HEK293 (cell line): ENCODE measurements around the gene TMEM151B.

Experiments
- CTCF ChIA-PET: fragments of 350-600 bp; formaldehyde crosslinking; extraction: SDS; loops from one replicate; lab custom pipeline; 2021; ENCODE audit warnings: antibody characterized with exemption; lab: Yijun Ruan, JAX
- POLR2A ChIA-PET: fragments of 300-600 bp; formaldehyde crosslinking; extraction: SDS; loops from one replicate; lab custom pipeline; 2020; ENCODE audit warnings: antibody characterized with exemption, inconsistent platforms; lab: Yijun Ruan, JAX
- H3K27ac ChIP-seq: fragments of 200-500 bp; sonication (Bioruptor generic); 2 replicates; pipeline ENCODE4 v1.5.1; 2014; ENCODE audit warnings: low read depth, low read length, control low read depth, inconsistent platforms; ENCODE audit errors: extremely low read depth
- H3K36me3 ChIP-seq, 2 experiments: fragments of 200-500 bp in 1 of 2; sonication (Bioruptor generic) in 1 of 2; 1 replicate in 1 of 2; 2 replicates in 1 of 2; pipeline ENCODE4 v1.5.1; 2014 to 2017; ENCODE audit warnings: inconsistent platforms in 2 of 2, low read length in 2 of 2; ENCODE audit not compliant: control insufficient read depth in 2 of 2, insufficient read depth in 1 of 2
- H3K4me1 ChIP-seq: fragments of 200-500 bp; sonication (Bioruptor generic); 2 replicates; pipeline ENCODE4 v1.5.1; 2014; ENCODE audit warnings: mild to moderate bottlenecking, low read length, inconsistent platforms; ENCODE audit not compliant: control insufficient read depth, insufficient read depth
- H3K4me3 ChIP-seq: 2 replicates; pipeline ENCODE4 v1.5.1; 2011; ENCODE audit warnings: low read depth, mild to moderate bottlenecking, control low read depth, low read length, moderate library complexity
- H3K9me3 ChIP-seq: fragments of 200-500 bp; sonication (Bioruptor generic); 2 replicates; pipeline ENCODE4 v1.5.1; 2014; ENCODE audit warnings: low read depth, low read length, inconsistent platforms; ENCODE audit not compliant: control insufficient read depth, insufficient read depth
- EGR2 ChIP-seq: fragments of 450-650 bp; formaldehyde crosslinking; IDR thresholded peaks from 2 replicates; pipeline ENCODE4 v1.5.1; 2016; ENCODE audit warnings: low read depth, missing biosample characterization, missing genetic modification characterization
- GFI1B ChIP-seq: fragments of 450-650 bp; formaldehyde crosslinking; IDR thresholded peaks from 2 replicates; pipeline ENCODE4 v1.5.1; 2016; ENCODE audit warnings: missing biosample characterization, missing genetic modification characterization
- GLIS1 ChIP-seq: fragments of 450-650 bp; formaldehyde crosslinking; IDR thresholded peaks from 2 replicates; pipeline ENCODE4 v1.5.1; 2016; ENCODE audit warnings: missing biosample characterization, missing genetic modification characterization
- GLIS2 ChIP-seq: fragments of 450-650 bp; formaldehyde crosslinking; IDR thresholded peaks from 2 replicates; pipeline ENCODE4 v1.5.1; 2016; ENCODE audit warnings: missing biosample characterization, missing genetic modification characterization
- KLF17 ChIP-seq: fragments of 450-650 bp; formaldehyde crosslinking; IDR thresholded peaks from 2 replicates; pipeline ENCODE4 v1.5.1; 2016; ENCODE audit warnings: missing biosample characterization, missing genetic modification characterization
- SCRT2 ChIP-seq: fragments of 450-650 bp; formaldehyde crosslinking; IDR thresholded peaks from 2 replicates; pipeline ENCODE4 v1.5.1; 2016; ENCODE audit warnings: missing biosample characterization, missing genetic modification characterization
- ZFHX2 ChIP-seq: fragments of 450-650 bp; formaldehyde crosslinking; conservative IDR thresholded peaks from 2 replicates; pipeline ENCODE4 v1.5.1; 2016; ENCODE audit warnings: missing biosample characterization, missing genetic modification characterization
- ZIC2 ChIP-seq: fragments of 450-650 bp; formaldehyde crosslinking; IDR thresholded peaks from 2 replicates; pipeline ENCODE4 v1.5.1; 2016; ENCODE audit warnings: missing biosample characterization, missing genetic modification characterization
- ZNF174 ChIP-seq: fragments of 450-650 bp; formaldehyde crosslinking; IDR thresholded peaks from 2 replicates; pipeline ENCODE4 v1.5.0; 2017; ENCODE audit warnings: missing biosample characterization, mild to moderate bottlenecking, missing genetic modification characterization
- ZNF248 ChIP-seq: fragments of 450-650 bp; formaldehyde crosslinking; IDR thresholded peaks from 2 replicates; pipeline ENCODE4 v1.5.1; 2017; ENCODE audit warnings: missing biosample characterization, missing genetic modification characterization
- ZNF274 ChIP-seq, 2 experiments: fragments of 200-500 bp in 1 of 2; fragments of 450-650 bp in 1 of 2; sonication (Bioruptor generic) in 1 of 2; formaldehyde crosslinking in 1 of 2; IDR thresholded peaks; 2 replicates each; pipeline versions ENCODE4 v1.5.1 to v1.6.1; 2014 to 2016; ENCODE audit warnings: borderline replicate concordance in 1 of 2, inconsistent platforms in 1 of 2, low read length in 1 of 2, missing biosample characterization in 1 of 2, missing genetic modification characterization in 1 of 2
- ZNF311 ChIP-seq: fragments of 450-650 bp; formaldehyde crosslinking; IDR thresholded peaks from 2 replicates; pipeline ENCODE4 v1.5.1; 2017; ENCODE audit warnings: missing biosample characterization, missing genetic modification characterization, borderline replicate concordance
- ZNF335 ChIP-seq: fragments of 450-650 bp; formaldehyde crosslinking; conservative IDR thresholded peaks from 2 replicates; pipeline ENCODE4 v1.5.1; 2016; ENCODE audit warnings: missing biosample characterization, missing genetic modification characterization
- ZNF398 ChIP-seq: fragments of 450-650 bp; formaldehyde crosslinking; IDR thresholded peaks from 2 replicates; pipeline ENCODE4 v1.5.1; 2017; ENCODE audit warnings: missing biosample characterization, missing genetic modification characterization
- ZNF404 ChIP-seq: fragments of 450-650 bp; formaldehyde crosslinking; IDR thresholded peaks from 2 replicates; pipeline ENCODE4 v1.5.1; 2017; ENCODE audit warnings: missing biosample characterization, missing genetic modification characterization
- ZNF629 ChIP-seq: fragments of 450-650 bp; formaldehyde crosslinking; IDR thresholded peaks from 2 replicates; pipeline ENCODE4 v1.5.1; 2017; ENCODE audit warnings: missing biosample characterization, missing genetic modification characterization
- ZNF654 ChIP-seq: fragments of 450-650 bp; formaldehyde crosslinking; IDR thresholded peaks from 2 replicates; pipeline ENCODE4 v1.5.1; 2016; ENCODE audit warnings: low read depth, missing biosample characterization, missing genetic modification characterization
- ZNF660 ChIP-seq: fragments of 450-650 bp; IDR thresholded peaks from 2 replicates; pipeline ENCODE4 v1.5.1; 2018; ENCODE audit warnings: missing biosample characterization, mild to moderate bottlenecking, missing genetic modification characterization
- ZNF701 ChIP-seq: fragments of 450-650 bp; formaldehyde crosslinking; IDR thresholded peaks from 2 replicates; pipeline ENCODE4 v1.5.1; 2016; ENCODE audit warnings: missing biosample characterization, missing genetic modification characterization
- ZNF707 ChIP-seq: fragments of 450-650 bp; formaldehyde crosslinking; IDR thresholded peaks from 2 replicates; pipeline ENCODE4 v1.5.1; 2016; ENCODE audit warnings: missing biosample characterization, missing genetic modification characterization
- ZSCAN30 ChIP-seq: fragments of 450-650 bp; IDR thresholded peaks from 2 replicates; pipeline ENCODE4 v1.5.1; 2018; ENCODE audit warnings: missing biosample characterization, mild to moderate bottlenecking, missing genetic modification characterization, moderate library complexity

The TMEM151B gene

GRCh38 chr6:44278315-44278714, 8.1 kb downstream of the TMEM151B start (continued):
- TF ChIP-seq ZNF274 (IDR thresholded peaks at IDR 0.05; ENCODE audit: low read length) (no peak), ZNF274 (tag by site-specific recombination; IDR thresholded peaks at IDR 0.05; ENCODE audit: borderline replicate concordance) (no peak), ZNF248 (tag by site-specific recombination) (no peak), ZNF654 (tag by site-specific recombination) (no peak), ZNF311 (tag by site-specific recombination) (no peak)

GRCh38 chr6:44278774-44279697, 8.8 kb downstream of the TMEM151B start:
- no peaks in the 10 kb centered on the region for H3K36me3 ChIP-seq
- CTCF ChIA-PET: interaction anchor here (0.6 to 4.7 kb wide), 8 partner anchors 10 to 106 kb away, joined by 3 to 32 read pairs (median 3); partner anchors contain the start of genes AARS2 and TMEM151B
- TF ChIP-seq KLF17: peak; percentile 55
- peak; percentile 80 for TF ChIP-seq ZFHX2 (tag by site-specific recombination)
- no peak for TF ChIP-seq ZNF707 (tag by site-specific recombination)
- peak; percentile 69 for TF ChIP-seq EGR2
- 0 out of 2 replicates have a peak, but pooled peaks have one; percentile 47 for TF ChIP-seq GLIS2 (tag by site-specific recombination)
- peak; percentile 98 for TF ChIP-seq ZNF701 (tag by site-specific recombination)
- peak; percentile 16; the same call in 1 of the 2 replicates for TF ChIP-seq ZNF660 (tag by site-specific recombination)
- TF ChIP-seq GFI1B (tag by site-specific recombination): 0 out of 2 replicates have a peak, but pooled peaks have one; percentile 33
- TF ChIP-seq ZNF629 (tag by site-specific recombination): peak; percentile 63
- peak; percentile 50 for TF ChIP-seq SCRT2
- peak; percentile 78 for TF ChIP-seq ZNF398
- peak; percentile 33 for TF ChIP-seq ZIC2 (tag by site-specific recombination)
- TF ChIP-seq ZNF404 (tag by site-specific recombination): no peak
- peak; percentile 77 for TF ChIP-seq ZNF335 (tag by site-specific recombination)
- no peak for TF ChIP-seq ZSCAN30 (tag by site-specific recombination)
- no peak for TF ChIP-seq ZNF274 (IDR thresholded peaks at IDR 0.05; ENCODE audit: low read length)
- no peak for TF ChIP-seq ZNF274 (tag by site-specific recombination; IDR thresholded peaks at IDR 0.05; ENCODE audit: borderline replicate concordance)
- no peak for TF ChIP-seq ZNF174 (tag by site-specific recombination)
- peak; percentile 82 for TF ChIP-seq GLIS1 (tag by site-specific recombination)
- H3K27ac ChIP-seq: no peak overlapping the region
- H3K4me3 ChIP-seq: no peak overlapping the region
- no peaks in the 10 kb centered on the region for H3K4me1 ChIP-seq
- no peaks in the 10 kb centered on the region for H3K9me3 ChIP-seq
- POLR2A ChIA-PET: interaction anchor here (0.9 to 1.6 kb wide), 3 partner anchors 11 to 32 kb away, joined by 3 to 5 read pairs (median 3); partner anchors contain the start of gene HSP90AB1
